Aorta (tissue), 5 donors: ENCODE data around the gene IL1F10. TPM values are rescaled to one million over a fixed set of nuclear protein-coding genes. Genes with fewer than 3 reads are reported as not detected.

Experiments used
- ATAC-seq: fragments of 200-7000 bp; cut with Tn5 transposase; one replicate; pipeline ENCODE4 v1.9.1; 2022; ENCODE audit warnings: moderate library complexity; ENCODE audit not compliant: low FRiP score
- DNase-seq, 2 donors: peaks; one replicate each; pipeline ENCODE4 v3.0.0-alpha.2; 2020
- H3K27ac ChIP-seq, 2 donors: one replicate each; pipeline ENCODE4 v1.5.1; 2013; ENCODE audit warnings: low read length in 2 of 2, mild to moderate bottlenecking in 2 of 2, moderate library complexity in 2 of 2, control low read depth in 1 of 2, inconsistent platforms in 1 of 2, low read depth in 1 of 2
- H3K27me3 ChIP-seq, 2 donors: one replicate each; pipeline ENCODE4 v1.6.1; 2013; ENCODE audit warnings: control low read depth in 1 of 2, low read length in 1 of 2, mild to moderate bottlenecking in 1 of 2, moderate library complexity in 1 of 2; ENCODE audit not compliant: insufficient read depth in 2 of 2, control insufficient read depth in 1 of 2
- H3K36me3 ChIP-seq, 2 donors: one replicate each; pipeline ENCODE4 v1.6.1; 2013; ENCODE audit warnings: control low read depth in 1 of 2, low read length in 1 of 2, mild to moderate bottlenecking in 1 of 2; ENCODE audit not compliant: insufficient read depth in 2 of 2, control insufficient read depth in 1 of 2
- H3K4me1 ChIP-seq, 2 donors: one replicate each; pipeline ENCODE4 v1.6.1; 2013; ENCODE audit warnings: low read length in 2 of 2, control low read depth in 1 of 2, mild to moderate bottlenecking in 1 of 2, moderate library complexity in 1 of 2; ENCODE audit not compliant: insufficient read depth in 2 of 2, control insufficient read depth in 1 of 2
- H3K4me3 ChIP-seq, 2 donors: one replicate each; pipeline ENCODE4 v1.5.1; 2013; ENCODE audit warnings: low read length in 2 of 2, control low read depth in 1 of 2, mild to moderate bottlenecking in 1 of 2
- H3K9me3 ChIP-seq: one replicate; pipeline ENCODE4 v1.6.1; 2013; ENCODE audit warnings: mild to moderate bottlenecking, low read length; ENCODE audit not compliant: control insufficient read depth
- WGBS, 2 donors: extraction: QIAGEN DNeasy Blood & Tissue Kit; methylation state at CpG; one replicate each; pipeline ENCODE4 v1.1.7; 2013; 5-methylcytosine and 5-hydroxymethylcytosine counted together
- intact Hi-C, 2 donors: fragments of 100-400 bp; cut with DNase I; formaldehyde crosslinking; loops; one replicate each; pipeline versions ENCODE4 v1.14.2 to v1.15.0; 2022
- polyA plus RNA-seq, 2 donors: library from polyadenylated mRNA; stranded (reverse); fragments of 200-250 nt; gene quantifications; one replicate each; pipeline ENCODE4 v1.2.3, GENCODE V29; 2013
- total RNA-seq, 2 donors: library from RNA; stranded (reverse); fragmentation: NEBNext Ultra II Directional; extraction: Animal tissue kit (Norgen Biotek cat#: 25700); gene quantifications; one replicate each; pipeline ENCODE4 v1.2.1, GENCODE V29; 2021
- donor health status: healthy with polysubstance abuse.
- donor health status: Bipolar disorder and iron deficiency.
- donor health status: DM: no; HTN: no; CAD: no.
- donor health status: DM: no; HTN: no; CAD: no.
- donor health status: DM: yes; HTN: yes; CAD: no.

Gene IL1F10
- total and polyA plus RNA-seq, 4 donors: not detected

DNA sequence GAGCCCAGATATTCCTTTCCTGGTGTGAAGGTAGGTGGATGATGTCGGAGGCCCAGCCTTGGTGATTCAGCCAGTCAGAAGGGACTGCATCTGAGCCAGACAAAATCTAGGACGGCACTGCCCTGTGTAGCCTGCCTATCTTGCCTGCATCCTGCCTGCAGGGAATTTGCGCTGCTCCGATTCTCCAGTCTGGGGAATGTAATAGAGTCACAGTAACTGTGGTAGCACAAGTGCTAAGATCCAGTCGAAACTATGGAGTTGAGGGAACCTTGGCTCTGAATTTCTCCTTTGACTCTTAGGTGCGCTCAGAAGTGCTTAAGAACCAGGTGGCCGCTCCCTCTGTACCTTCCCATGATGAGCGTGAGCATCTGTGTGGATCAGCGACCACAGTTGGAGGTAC is 31.0 kb upstream of the IL1F10 start:
- Histone ChIP-seq H3K4me3 (no peak overlapping the region), H3K27ac (no peak overlapping the region), H3K9me3 (no peaks in the 10 kb centered on the region), H3K36me3 (no peaks in the 10 kb centered on the region), H3K4me1 (no peaks in the 10 kb centered on the region), H3K27me3 (no peaks in the 10 kb centered on the region)
- intact Hi-C loops: no loop called here
- 84 to 91% methylated on average over 9 of the region's 9 CpGs for WGBS, 2 donors
- ATAC-seq: no peak
- no peak for DNase-seq

DNA sequence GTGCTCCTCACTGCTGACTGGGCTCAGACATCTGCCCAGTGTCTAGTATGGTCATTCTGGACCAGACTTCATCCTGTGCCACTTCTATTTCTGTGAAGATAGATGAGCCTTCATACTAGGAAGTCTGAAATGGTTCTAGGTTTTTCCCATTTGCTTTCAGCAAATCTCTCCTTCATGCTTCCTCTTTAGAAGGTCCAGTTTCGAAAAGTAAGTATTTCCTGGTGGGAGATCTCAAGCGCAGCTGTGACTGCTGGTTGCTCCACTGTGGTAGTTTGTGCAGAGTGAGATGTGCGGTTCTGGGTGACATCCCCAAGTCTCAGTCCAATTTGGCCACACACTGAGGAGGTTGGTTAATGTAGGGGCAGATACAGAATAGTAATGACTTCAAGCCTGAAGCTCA is 29.5 kb upstream of the IL1F10 start:
- DNase-seq (no peak), ATAC-seq (no peak)
- intact Hi-C loops: no loop called here
- Histone ChIP-seq H3K9me3 (no peaks in the 10 kb centered on the region), H3K36me3 (no peaks in the 10 kb centered on the region), H3K4me3 (no peak overlapping the region), H3K27ac (no peak overlapping the region), H3K4me1 (no peaks in the 10 kb centered on the region), H3K27me3 (no peaks in the 10 kb centered on the region)
- WGBS, 2 donors: 81 to 89% methylated on average over 3 of the region's 3 CpGs

DNA sequence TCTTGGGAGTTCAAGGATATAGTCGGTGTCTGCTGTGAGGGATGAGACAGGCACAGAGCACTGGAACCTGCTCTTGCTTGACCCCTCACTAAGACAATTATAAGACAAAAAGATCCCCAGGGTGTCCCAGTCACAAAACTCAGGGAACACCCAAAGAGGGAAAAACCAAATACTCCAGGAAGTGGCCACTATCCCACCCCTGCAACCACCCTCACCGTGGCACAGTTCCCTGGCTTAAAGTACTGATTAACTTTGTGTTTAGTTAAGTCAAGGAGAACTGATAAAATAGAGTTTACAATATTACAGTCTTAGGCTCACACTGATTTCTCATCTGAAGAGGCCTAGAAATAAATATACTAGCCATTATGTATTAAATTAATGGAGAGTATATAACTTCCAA is 28.6 kb upstream of the IL1F10 start:
- intact Hi-C loops: no loop called here
- Histone ChIP-seq H3K4me1 (no peaks in the 10 kb centered on the region), H3K27me3 (no peaks in the 10 kb centered on the region), H3K27ac (no peak overlapping the region), H3K4me3 (no peak overlapping the region), H3K9me3 (no peaks in the 10 kb centered on the region), H3K36me3 (no peaks in the 10 kb centered on the region)
- no peak for DNase-seq
- no peak for ATAC-seq
- WGBS, 2 donors: 72 to 78% methylated on average over 2 of the region's 2 CpGs

DNA sequence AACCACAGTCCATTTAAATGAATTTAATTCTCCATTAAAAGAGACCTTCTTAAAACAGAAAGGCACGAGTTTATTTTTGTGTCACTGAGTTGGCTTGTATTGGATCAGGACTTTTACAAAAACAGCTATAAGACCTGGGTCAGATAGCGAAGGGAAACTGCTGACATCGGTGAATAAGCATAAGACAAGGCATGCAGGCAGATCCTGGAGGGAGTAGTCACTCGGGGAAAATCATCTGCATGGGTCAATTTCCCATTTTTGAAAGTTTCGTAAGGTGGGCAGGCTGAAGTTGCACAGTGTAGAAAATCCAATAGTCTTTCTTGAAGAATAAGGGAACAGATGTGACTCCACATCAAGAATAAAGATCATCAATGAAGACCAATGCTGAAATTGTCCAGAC is 28.1 kb upstream of the IL1F10 start:
- H3K36me3 ChIP-seq: no peaks in the 10 kb centered on the region
- no peaks in the 10 kb centered on the region for H3K27me3 ChIP-seq
- no peak overlapping the region for H3K4me3 ChIP-seq
- intact Hi-C loops: no loop called here
- WGBS, 2 donors: 28 to 50% methylated on average over 5 of the region's 5 CpGs
- H3K9me3 ChIP-seq: no peaks in the 10 kb centered on the region
- no peak for ATAC-seq
- no peaks in the 10 kb centered on the region for H3K4me1 ChIP-seq
- H3K27ac ChIP-seq: no peak overlapping the region
- DNase-seq: no peak

DNA sequence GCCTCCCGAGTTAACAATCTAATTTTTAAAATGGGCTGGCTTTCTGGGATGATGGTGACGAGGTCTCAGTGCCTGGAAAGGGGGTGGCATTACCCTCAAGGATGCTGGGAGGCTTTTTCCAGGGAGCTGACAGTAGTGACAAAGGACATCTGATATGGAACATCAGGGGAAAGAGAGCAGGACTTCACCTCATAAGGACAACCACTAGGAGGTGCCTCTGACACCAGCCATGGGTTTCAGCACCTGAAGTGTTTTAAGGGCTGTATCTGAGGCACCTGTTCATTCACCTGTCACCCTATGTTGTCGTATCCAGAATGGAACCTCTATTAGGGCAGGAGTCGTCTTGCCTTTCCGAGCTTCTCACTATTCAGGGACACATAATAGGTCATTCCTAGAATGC is 25.9 kb upstream of the IL1F10 start:
- DNase-seq: no peak
- WGBS, 2 donors: 49 to 56% methylated on average over 5 of the region's 5 CpGs

DNA sequence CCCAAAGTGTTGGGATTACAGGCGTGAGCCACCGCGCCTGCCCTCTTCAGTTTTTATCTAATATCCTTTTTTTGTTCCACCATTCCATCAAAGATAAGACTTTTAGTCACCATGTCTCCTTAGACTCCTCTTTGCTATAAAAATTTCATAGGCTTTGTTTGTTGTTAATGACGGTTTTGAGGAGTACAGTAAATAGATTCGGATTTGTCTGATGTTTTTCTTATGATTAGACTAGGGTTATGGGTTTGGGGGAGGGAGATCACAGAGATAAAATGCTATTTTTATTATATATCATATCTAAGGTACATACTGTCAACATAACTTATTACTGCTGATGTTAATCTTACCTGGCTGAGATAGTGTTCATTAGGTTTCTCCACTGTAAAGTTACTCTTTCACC is 21.3 kb upstream of the IL1F10 start:
- DNase-seq: no peak
- no peaks in the 10 kb centered on the region for H3K27me3 ChIP-seq
- no peak for ATAC-seq
- intact Hi-C loops: no loop called here
- H3K4me3 ChIP-seq: no peak overlapping the region
- no peak overlapping the region for H3K27ac ChIP-seq
- H3K36me3 ChIP-seq: no peaks in the 10 kb centered on the region
- 76% methylated on average over 5 of the region's 5 CpGs for WGBS, 2 donors
- no peaks in the 10 kb centered on the region for H3K4me1 ChIP-seq
- H3K9me3 ChIP-seq: peaks cover 3% of the 10 kb centered on the region

More for the DNA sequence above, 25.9 kb upstream of the IL1F10 start:
- ATAC-seq: no peak
- H3K4me1 ChIP-seq: no peaks in the 10 kb centered on the region
- H3K36me3 ChIP-seq: no peaks in the 10 kb centered on the region
- no peak overlapping the region for H3K4me3 ChIP-seq
- intact Hi-C loops: no loop called here
- no peaks in the 10 kb centered on the region for H3K27me3 ChIP-seq
- no peaks in the 10 kb centered on the region for H3K9me3 ChIP-seq
- no peak overlapping the region for H3K27ac ChIP-seq

DNA sequence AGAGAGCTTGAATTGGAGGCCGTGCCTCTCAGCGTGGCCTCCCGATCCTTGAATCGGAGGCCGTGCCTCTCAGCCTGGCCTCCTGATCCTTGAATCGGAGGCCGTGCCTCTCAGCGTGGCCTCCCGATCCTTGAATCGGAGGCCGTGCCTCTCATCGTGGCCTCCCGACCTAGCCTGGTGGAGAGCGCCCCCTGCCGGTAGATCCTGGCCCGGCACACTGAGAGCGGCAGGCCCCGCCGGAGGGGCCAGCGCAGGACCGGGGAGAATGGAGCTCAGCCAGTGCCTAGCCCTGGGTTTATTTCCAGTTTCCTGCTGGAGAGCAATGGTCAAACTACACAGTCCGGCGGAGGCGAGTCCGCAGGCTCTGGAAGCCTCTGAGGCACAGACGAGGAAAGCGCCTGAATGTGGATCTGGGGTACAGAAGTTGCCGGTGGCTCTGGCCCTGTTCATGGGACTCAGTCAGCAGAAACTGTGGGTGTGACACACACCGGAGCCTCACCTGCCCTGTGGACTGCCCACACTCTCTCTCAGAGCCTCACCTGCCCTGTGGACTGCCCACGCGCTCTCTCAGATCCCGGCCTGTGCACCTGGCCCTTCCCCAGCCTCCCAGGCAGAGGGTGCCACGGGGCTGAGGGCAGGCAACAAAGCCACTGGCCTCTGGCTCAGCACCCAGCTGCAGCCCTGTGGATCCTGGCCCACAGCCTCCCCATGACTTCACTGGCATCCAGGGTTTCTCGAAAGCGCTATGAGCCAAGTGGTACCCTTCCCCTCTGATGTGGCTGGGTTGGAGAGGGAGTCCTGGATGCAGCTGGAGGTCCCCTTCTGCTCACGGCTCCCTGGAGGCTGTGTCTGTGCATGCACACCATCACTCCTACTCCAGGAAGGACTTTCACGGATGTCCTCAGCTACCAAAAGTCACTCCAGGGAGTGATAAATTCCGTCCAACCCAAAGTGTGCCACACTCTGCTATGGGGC is 16.6 kb upstream of the IL1F10 start:
- Histone ChIP-seq H3K27me3 (no peaks in the 10 kb centered on the region), H3K27ac (no peak overlapping the region), H3K4me1 (no peaks in the 10 kb centered on the region), H3K4me3 (no peak overlapping the region), H3K9me3 (peaks cover 3% of the 10 kb centered on the region), H3K36me3 (no peaks in the 10 kb centered on the region)
- DNase-seq (no peak), ATAC-seq (peak; percentile 26)
- WGBS, 2 donors: 90 to 91% methylated on average over 37 to 38 of the region's 38 CpGs
- intact Hi-C loops: no loop called here

DNA sequence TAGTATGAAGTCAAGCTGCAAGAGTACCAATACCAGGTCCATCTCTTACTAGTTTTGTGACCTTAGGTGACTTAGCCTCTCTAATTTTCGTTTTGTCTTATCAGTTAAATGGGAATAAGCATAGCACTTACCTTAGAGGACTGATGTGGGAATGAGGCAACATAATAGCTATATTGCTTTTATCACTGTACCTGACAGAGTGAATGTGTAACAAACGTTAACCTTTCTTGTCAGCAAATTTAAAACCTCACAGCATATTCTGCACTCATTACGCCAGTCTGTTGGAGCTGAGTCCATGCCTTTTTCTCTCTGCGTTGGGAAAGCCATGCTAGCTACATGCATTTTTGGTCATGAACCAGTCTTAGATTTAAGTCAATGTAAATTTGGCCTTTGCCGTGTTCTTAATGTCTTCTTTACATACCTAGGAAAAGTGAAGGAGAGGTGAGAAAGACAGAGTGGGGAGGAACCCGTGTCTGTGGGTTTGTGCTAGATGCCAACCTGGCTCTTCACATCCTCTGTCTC is 15.3 kb upstream of the IL1F10 start, which contains the start of gene IL36B:
Gene IL36B (minus strand): TSS at position 472 of the 522 bp plus-strand sequence.
- WGBS, 2 donors: 66 to 70% methylated on average over 6 of the region's 6 CpGs
- no peak for DNase-seq
- Histone ChIP-seq H3K36me3 (no peaks in the 10 kb centered on the region), H3K9me3 (peaks cover 3% of the 10 kb centered on the region), H3K4me3 (no peak within 1 kb of the TSS), H3K27me3 (no peaks in the 10 kb centered on the region), H3K4me1 (no peaks in the 10 kb centered on the region), H3K27ac (no peak within 1 kb of the TSS)
- intact Hi-C loops: no loop called here
- no peak for ATAC-seq

DNA sequence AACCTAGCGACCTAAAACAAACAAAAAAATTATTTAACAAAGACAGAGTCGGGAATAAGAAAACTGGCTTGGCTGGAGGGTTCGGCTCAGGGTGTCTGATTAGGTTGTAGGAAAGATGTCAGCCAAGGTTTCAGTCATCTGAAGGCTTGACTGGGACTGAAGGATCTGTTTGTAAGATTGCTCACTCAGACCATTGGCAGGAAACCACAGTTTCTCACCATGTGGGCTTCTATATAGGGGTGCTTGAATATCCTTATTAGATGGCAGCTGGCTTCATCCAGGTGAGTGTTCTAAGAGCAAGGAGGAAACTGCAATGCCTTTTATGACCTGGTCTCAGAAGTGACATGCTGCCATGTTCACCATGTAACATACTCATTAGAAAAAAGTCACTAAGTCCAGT is 14.1 kb upstream of the IL1F10 start:
- DNase-seq: no peak
- Histone ChIP-seq H3K9me3 (peaks cover 3% of the 10 kb centered on the region), H3K27me3 (no peaks in the 10 kb centered on the region), H3K4me1 (no peaks in the 10 kb centered on the region), H3K4me3 (no peak overlapping the region), H3K36me3 (no peaks in the 10 kb centered on the region), H3K27ac (no peak overlapping the region)
- no peak for ATAC-seq
- intact Hi-C loops: no loop called here
- 62 to 68% methylated on average over 3 of the region's 3 CpGs for WGBS, 2 donors
